GM18870 (cell line): ENCODE results near the gene HELQ.

Experiments
- ATAC-seq: cut with Tn5 transposase; IDR thresholded peaks from one replicate; pipeline ENCODE4 v1.9.1; 2021; ENCODE audit warnings: moderate library complexity; ENCODE audit not compliant: unreplicated experiment

HELQ gene

GRCh38 chr4:83371235-83371634 is 84.4 kb downstream of the HELQ start:
- no peak for ATAC-seq

GRCh38 chr4:83370640-83370906 is 85.0 kb downstream of the HELQ start:
- ATAC-seq, result no peak

GRCh38 chr4:83369831-83370639 is 85.6 kb downstream of the HELQ start:
- ATAC-seq, result no peak

- ATAC-seq, result no peak
Observed at GRCh38 chr4:83364312-83364711, 91.3 kb downstream of the HELQ start.

- no peak for ATAC-seq
Observed at GRCh38 chr4:83362492-83363329, 92.9 kb downstream of the HELQ start.

GRCh38 chr4:83361416-83362103 is 94.1 kb downstream of the HELQ start:
- no peak for ATAC-seq

- ATAC-seq, result no peak
Observed at GRCh38 chr4:83360018-83360417, 95.6 kb downstream of the HELQ start.

- no peak for ATAC-seq
Observed at GRCh38 chr4:83358410-83358809, 97.2 kb downstream of the HELQ start.
